ENCODE results near the gene ADD1.
A peak's percentile ranks its signal among the peaks of the same experiment; 100 is the strongest.

ADD1 gene

GRCh38 chr4:2963175-2963965 is 119.7 kb downstream of the ADD1 start, which contains the start of the genes GRK4 and NOP14:
Gene GRK4 (plus strand): TSS chr4:2963571. CDS start chr4:2964071, 500 bp downstream.
Gene NOP14 (minus strand): TSS chr4:2963406. CDS start chr4:2963319, 87 bp downstream.
- TF ChIP-seq, protein P1, sequence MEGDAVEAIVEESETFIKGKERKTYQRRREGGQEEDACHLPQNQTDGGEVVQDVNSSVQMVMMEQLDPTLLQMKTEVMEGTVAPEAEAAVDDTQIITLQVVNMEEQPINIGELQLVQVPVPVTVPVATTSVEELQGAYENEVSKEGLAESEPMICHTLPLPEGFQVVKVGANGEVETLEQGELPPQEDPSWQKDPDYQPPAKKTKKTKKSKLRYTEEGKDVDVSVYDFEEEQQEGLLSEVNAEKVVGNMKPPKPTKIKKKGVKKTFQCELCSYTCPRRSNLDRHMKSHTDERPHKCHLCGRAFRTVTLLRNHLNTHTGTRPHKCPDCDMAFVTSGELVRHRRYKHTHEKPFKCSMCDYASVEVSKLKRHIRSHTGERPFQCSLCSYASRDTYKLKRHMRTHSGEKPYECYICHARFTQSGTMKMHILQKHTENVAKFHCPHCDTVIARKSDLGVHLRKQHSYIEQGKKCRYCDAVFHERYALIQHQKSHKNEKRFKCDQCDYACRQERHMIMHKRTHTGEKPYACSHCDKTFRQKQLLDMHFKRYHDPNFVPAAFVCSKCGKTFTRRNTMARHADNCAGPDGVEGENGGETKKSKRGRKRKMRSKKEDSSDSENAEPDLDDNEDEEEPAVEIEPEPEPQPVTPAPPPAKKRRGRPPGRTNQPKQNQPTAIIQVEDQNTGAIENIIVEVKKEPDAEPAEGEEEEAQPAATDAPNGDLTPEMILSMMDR (IDR thresholded peaks at IDR 0.05; ENCODE audit: low read depth, low read length, missing control alignments): peak; percentile 4
- H3K4me3 ChIP-seq (replicated peaks; ENCODE audit: low read depth, low read length): peak within 1 kb of the TSS; percentile 96
- peak; percentile 90 for DNase-seq (ENCODE audit: extremely low read depth, low read depth)

GRCh38 chr4:2963966-2964471 is 120.4 kb downstream of the ADD1 start:
- H3K4me3 ChIP-seq (replicated peaks; ENCODE audit: low read depth, low read length): peak overlapping the region; percentile 96
- no peak for DNase-seq (ENCODE audit: extremely low read depth, low read depth)
- TF ChIP-seq, protein P1 (IDR thresholded peaks at IDR 0.05; ENCODE audit: low read depth, low read length, missing control alignments): no peak

DNA sequence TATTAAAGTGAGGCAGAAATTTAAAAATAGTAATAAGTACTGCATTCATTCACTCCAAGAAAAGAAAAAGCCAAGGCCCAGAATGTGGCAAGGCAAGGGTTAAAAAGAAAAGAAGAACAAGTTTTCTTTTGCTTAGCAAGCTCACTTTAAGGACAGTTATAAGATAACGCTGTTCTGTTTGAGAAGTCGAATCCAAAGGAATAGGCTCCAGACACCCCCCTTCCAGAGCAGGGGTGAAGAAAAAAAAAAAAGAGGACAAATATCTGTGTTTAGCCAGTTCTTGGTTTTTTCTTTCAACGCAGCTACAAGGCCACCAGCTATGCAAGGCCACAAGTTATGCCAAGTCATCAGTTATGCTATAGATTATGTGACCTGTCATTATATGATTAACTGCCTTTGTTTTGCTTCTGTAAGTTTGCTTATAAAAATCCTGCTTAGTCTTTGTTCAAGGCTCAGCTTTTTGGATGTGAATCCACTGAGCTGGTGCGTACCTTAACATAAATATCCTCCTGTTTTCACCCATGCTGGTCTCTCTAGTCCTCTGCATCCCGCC is 121.1 kb downstream of the ADD1 start:
- TF ChIP-seq, protein P1 (IDR thresholded peaks at IDR 0.05; ENCODE audit: low read depth, low read length, missing control alignments): no peak
- H3K4me3 ChIP-seq (replicated peaks; ENCODE audit: low read depth, low read length): peak overlapping the region; percentile 96
- DNase-seq (ENCODE audit: extremely low read depth, low read depth): no peak

DNA sequence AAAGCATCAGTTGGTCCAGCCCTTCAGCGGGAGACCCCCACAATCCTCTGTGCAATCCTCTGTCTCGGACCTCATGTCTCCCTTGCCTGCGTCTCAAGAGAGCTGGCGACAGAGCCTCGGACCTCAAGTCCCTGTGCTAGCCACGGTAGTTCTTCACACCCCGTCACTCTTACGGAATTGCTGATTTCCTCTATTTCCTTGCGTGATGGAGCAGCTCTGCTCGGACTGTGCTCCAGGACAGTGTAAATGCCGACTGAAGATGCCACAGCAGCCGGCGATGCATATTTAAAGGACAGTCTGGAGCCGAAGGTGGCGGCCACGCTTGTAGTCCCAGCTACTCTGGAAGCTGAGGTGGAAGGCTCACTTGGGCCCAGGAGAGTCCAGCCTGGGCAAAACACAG is 121.6 kb downstream of the ADD1 start:
- DNase-seq (ENCODE audit: extremely low read depth, low read depth): no peak
- no peak overlapping the region for H3K4me3 ChIP-seq (replicated peaks; ENCODE audit: low read depth, low read length)
- TF ChIP-seq, protein P1 (IDR thresholded peaks at IDR 0.05; ENCODE audit: low read depth, low read length, missing control alignments): no peak

- no peak for DNase-seq (ENCODE audit: extremely low read depth, low read depth)
- H3K4me3 ChIP-seq (replicated peaks; ENCODE audit: low read depth, low read length): no peak overlapping the region
- TF ChIP-seq, protein P1 (IDR thresholded peaks at IDR 0.05; ENCODE audit: low read depth, low read length, missing control alignments): no peak
Observed at GRCh38 chr4:2968381-2968780, 124.7 kb downstream of the ADD1 start.

DNA sequence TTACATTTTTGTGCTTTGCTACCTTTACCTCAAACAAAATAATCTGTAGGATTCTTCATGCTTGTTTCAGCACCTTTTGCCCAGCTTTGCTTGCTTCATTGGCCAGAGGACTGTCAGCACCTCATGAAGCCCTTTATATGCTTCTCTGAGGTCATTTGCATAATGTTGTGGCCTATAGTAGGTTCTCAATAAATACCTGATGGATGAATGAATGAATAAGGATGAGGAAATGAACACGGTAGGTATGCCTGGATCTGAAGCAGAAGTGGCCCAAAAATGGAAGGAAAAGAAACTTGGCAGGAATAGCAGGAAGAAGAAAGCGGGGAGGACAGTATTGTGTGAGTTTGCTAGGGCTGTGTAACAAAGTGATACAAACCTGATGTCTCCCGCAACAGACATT is 127.6 kb downstream of the ADD1 start:
- no peak for DNase-seq (ENCODE audit: extremely low read depth, low read depth)
- H3K4me3 ChIP-seq (replicated peaks; ENCODE audit: low read depth, low read length): no peak overlapping the region
- TF ChIP-seq, protein P1 (IDR thresholded peaks at IDR 0.05; ENCODE audit: low read depth, low read length, missing control alignments): no peak

All from HFF-Myc (cell line).